ENCODE data around the gene RMDN2. TPM values are rescaled to one million over a fixed set of nuclear protein-coding genes. Genes with fewer than 3 reads are reported as not detected.

Gene RMDN2
- total RNA-seq (2014; rRNA removed; shearing (Covaris generic); ENCODE audit: low replicate concordance): 5.0 and 5.4 TPM in 2 replicates

GRCh38 chr2:37925063-37925897, at the start of gene RMDN2:
RMDN2 (plus strand) TSS chr2:37925287; CDS start chr2:37929278, 3,991 bp downstream.
- Histone ChIP-seq H3K4me3 (peak within 1 kb of the TSS; percentile 81), H3K36me3 (no peaks in the 10 kb centered on the region), H3K9me3 (no peaks in the 10 kb centered on the region), H3K27me3 (peaks cover 6% of the 10 kb centered on the region)
- peak; percentile 94 for DNase-seq

GRCh38 chr2:37875403-37875906, 49.6 kb upstream of the RMDN2 start:
- H3K36me3 ChIP-seq: no peaks in the 10 kb centered on the region
- H3K27me3 ChIP-seq: no peaks in the 10 kb centered on the region
- no peaks in the 10 kb centered on the region for H3K9me3 ChIP-seq
- no peak for DNase-seq
- no peak overlapping the region for H3K4me3 ChIP-seq

GRCh38 chr2:37876227-37876626, 48.9 kb upstream of the RMDN2 start:
- Histone ChIP-seq H3K4me3 (no peak overlapping the region), H3K36me3 (no peaks in the 10 kb centered on the region), H3K27me3 (no peaks in the 10 kb centered on the region), H3K9me3 (no peaks in the 10 kb centered on the region)
- DNase-seq: no peak

DNA sequence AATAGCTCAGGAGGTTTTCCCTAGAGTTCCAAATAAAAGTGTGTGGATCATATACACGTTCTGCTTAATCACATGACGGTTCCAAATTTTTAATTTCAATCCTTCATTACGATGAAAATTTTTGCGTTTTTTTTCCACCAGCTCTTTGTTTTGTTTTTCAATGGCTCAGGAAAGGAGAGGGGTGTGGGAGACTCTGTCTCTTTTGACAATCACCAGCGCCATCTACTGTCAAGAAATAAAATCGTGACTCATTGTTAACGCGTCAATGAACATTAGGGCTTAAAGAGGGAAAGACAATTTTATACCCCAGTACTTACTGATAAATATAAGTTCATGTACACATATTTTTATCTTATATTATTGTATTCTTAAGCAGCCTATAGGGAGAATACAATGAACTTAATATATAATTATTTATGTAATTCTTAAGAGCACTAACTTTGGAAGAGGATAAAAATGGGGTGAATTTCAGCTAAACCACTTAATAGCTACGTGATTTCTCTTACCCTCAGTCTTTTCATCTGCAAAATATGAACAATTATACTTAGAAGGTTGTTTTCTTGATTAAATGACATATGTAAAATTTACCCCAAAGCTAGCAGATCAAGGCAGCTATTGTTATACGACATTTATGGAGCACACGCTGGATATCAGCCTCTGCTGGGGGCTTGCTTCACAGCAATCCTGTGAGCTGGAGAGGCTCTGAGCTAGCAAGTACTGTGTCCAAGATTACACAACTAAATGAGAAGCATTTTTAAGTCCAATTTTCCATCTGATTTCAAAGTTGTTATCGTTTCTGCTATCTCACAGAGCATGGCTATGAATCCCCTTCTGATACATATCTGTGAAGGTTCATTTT, 47.4 kb upstream of the RMDN2 start:
- no peak for DNase-seq
- Histone ChIP-seq H3K27me3 (no peaks in the 10 kb centered on the region), H3K9me3 (no peaks in the 10 kb centered on the region), H3K36me3 (no peaks in the 10 kb centered on the region), H3K4me3 (no peak overlapping the region)

DNA sequence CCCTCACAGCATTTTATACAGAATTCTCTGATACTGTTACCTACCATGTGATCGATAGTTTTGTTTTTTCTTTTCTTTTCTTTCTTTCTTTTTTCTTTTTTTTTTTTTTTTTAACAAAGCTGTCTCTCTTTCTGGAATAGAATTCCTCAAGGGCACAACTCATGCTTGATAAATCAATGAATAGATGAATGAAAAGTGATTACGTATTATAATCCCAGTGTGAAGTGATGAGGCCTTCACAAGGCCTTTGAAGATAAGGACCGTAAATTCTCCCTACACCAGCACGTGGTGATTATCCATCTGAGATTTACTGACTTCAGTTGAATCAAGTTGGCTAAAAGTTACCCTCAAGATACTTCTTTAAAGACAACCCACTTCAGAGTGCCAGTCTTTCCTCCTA, 46.6 kb upstream of the RMDN2 start:
- Histone ChIP-seq H3K36me3 (no peaks in the 10 kb centered on the region), H3K27me3 (no peaks in the 10 kb centered on the region), H3K4me3 (no peak overlapping the region), H3K9me3 (no peaks in the 10 kb centered on the region)
- no peak for DNase-seq

DNA sequence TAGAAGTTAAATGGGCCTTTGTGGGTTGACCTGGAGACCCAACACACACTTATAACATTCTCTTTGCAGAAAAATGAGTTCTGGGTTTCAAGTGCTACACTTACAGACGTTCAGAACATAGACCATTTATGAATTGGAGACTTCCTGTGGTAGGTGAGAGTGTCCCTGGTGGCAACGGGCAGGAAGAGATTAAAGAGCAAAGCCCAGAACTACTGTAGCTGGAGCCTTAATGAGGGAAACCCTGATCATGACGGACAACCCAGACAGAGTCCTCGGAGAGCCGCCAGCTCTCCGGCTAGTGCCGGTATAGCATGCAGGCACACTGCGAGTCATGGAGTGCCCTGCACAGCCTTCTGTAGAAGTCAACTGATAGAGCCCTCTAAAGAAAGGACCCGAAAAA, 44.5 kb upstream of the RMDN2 start:
- Histone ChIP-seq H3K36me3 (no peaks in the 10 kb centered on the region), H3K27me3 (no peaks in the 10 kb centered on the region), H3K4me3 (no peak overlapping the region), H3K9me3 (no peaks in the 10 kb centered on the region)
- no peak for DNase-seq

DNA sequence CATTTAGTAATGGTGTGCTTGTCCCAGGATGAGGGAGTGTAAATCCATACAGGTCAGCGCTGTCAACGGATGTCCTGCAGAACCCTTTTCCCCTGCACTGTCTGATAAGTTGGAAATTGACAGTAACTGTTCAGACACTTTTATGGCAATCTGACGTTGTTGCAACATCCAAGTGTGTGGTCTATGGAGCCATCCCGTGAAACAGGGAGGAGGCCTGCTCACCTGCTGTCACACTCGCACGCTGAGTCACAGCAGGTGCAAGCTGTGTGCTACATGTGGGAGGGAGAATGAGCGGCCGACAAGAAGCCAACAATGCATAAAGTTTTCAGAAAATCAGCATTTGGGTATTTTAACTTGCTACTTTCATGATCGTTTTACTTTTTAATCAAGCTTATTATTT, 43.7 kb upstream of the RMDN2 start:
- Histone ChIP-seq H3K4me3 (no peak overlapping the region), H3K36me3 (no peaks in the 10 kb centered on the region), H3K9me3 (no peaks in the 10 kb centered on the region), H3K27me3 (no peaks in the 10 kb centered on the region)
- DNase-seq: no peak

DNA sequence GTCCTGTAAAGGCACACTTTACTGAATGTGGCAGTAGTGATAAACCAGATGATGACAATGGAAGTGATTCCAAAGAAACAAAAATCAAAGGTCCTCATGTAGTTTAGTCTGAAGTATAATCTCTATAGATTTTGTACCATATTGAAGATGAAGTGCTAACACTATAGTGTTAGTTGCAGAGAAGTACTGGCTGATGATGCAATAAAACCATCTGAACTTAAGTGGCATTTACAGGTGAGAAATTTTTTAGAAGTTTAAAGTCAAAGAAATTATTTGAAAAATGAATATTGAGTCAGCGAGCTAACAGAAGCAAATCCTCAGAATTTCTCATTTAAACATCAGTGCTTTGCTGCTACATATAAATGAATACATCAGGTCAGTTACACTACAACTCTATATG, 43.1 kb upstream of the RMDN2 start:
- no peak overlapping the region for H3K4me3 ChIP-seq
- no peaks in the 10 kb centered on the region for H3K27me3 ChIP-seq
- no peaks in the 10 kb centered on the region for H3K9me3 ChIP-seq
- no peaks in the 10 kb centered on the region for H3K36me3 ChIP-seq
- DNase-seq: no peak

DNA sequence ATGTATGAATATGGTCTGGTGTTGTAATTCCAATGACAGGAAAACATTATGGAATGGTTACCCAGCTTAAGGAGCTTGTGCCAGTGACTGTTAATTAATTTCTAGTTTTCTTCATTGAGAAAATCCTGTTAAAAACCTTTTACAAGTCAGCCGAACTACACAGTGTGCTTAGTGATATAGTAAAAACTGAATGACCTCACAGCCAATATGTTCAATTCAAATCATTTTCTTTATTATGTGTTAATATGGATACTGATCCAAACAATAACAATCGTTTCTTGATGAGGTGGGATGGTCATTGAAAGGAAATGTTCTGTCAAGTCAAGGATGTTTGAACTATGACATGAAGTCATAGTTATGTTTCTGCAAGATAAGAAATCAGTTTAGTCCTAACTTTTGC, 41.6 kb upstream of the RMDN2 start:
- Histone ChIP-seq H3K27me3 (no peaks in the 10 kb centered on the region), H3K36me3 (no peaks in the 10 kb centered on the region), H3K9me3 (no peaks in the 10 kb centered on the region), H3K4me3 (no peak overlapping the region)
- DNase-seq: no peak

- Histone ChIP-seq H3K27me3 (no peaks in the 10 kb centered on the region), H3K4me3 (no peak overlapping the region), H3K9me3 (no peaks in the 10 kb centered on the region), H3K36me3 (no peaks in the 10 kb centered on the region)
- no peak for DNase-seq
These were observed 39.6 kb upstream of the RMDN2 start for GRCh38 chr2:37885329-37885993.

- Histone ChIP-seq H3K36me3 (no peaks in the 10 kb centered on the region), H3K4me3 (no peak overlapping the region), H3K27me3 (no peaks in the 10 kb centered on the region), H3K9me3 (no peaks in the 10 kb centered on the region)
- peak; percentile 17 for DNase-seq
These were observed 38.3 kb upstream of the RMDN2 start for GRCh38 chr2:37886745-37887144.

DNA sequence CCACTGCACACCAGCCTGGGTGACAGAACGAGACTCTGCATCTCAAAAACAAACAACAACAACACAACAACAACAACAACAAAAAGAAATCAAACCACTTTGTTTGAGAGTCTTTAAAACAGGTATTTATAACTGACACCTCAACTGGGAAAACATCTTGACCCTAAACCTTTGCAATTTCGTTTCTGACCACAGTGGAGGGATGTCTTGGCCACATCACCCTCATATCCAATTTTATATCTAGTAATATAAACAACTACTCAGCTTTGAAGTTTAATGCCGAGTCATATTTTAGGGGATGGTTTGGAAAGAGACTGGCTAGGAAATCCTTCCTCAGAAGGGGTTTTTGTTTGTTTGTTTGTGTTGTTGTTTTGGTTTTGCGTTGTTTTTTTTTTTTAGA, 37.8 kb upstream of the RMDN2 start:
- H3K4me3 ChIP-seq: no peak overlapping the region
- H3K27me3 ChIP-seq: no peaks in the 10 kb centered on the region
- DNase-seq: no peak
- H3K9me3 ChIP-seq: no peaks in the 10 kb centered on the region
- H3K36me3 ChIP-seq: no peaks in the 10 kb centered on the region

DNA sequence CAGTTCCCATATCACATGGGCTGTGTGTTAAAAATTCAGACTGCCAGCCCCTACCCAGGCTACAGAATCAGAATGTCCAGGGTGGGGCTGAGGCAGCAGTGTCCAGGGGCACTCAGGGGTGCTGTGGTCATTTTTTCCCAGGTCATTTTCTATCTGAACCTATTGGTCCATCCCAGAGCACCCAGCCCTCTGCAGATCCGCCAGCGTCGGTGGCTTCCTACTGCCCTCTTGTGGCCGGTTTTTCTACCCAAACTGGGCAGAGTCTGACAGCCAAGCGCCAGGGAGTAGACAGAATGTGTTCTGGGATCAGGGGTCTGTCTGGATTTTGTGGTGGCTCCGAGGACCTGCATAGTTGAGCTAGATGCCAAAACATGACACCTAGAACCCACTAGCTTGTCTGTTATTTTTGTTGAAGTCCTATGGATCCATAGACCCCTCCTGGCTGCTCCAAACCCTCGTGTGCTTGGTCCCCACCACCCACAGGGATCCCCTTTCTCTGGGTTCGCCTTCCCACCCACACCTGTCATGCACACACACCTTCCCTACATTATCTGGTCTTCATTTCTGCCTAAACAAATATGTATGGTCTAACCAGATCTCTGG, 34.1 kb upstream of the RMDN2 start:
- peak; percentile 61 for DNase-seq
- H3K4me3 ChIP-seq: no peak overlapping the region
- no peaks in the 10 kb centered on the region for H3K27me3 ChIP-seq
- no peaks in the 10 kb centered on the region for H3K9me3 ChIP-seq
- no peaks in the 10 kb centered on the region for H3K36me3 ChIP-seq

- Histone ChIP-seq H3K36me3 (no peaks in the 10 kb centered on the region), H3K4me3 (no peak overlapping the region), H3K9me3 (no peaks in the 10 kb centered on the region), H3K27me3 (no peaks in the 10 kb centered on the region)
- DNase-seq: no peak
These were observed 33.1 kb upstream of the RMDN2 start for GRCh38 chr2:37891846-37892435.

- DNase-seq: no peak
- H3K36me3 ChIP-seq: no peaks in the 10 kb centered on the region
- no peaks in the 10 kb centered on the region for H3K27me3 ChIP-seq
- no peak overlapping the region for H3K4me3 ChIP-seq
- H3K9me3 ChIP-seq: no peaks in the 10 kb centered on the region
These were observed 32.5 kb upstream of the RMDN2 start for GRCh38 chr2:37892436-37893114.

DNA sequence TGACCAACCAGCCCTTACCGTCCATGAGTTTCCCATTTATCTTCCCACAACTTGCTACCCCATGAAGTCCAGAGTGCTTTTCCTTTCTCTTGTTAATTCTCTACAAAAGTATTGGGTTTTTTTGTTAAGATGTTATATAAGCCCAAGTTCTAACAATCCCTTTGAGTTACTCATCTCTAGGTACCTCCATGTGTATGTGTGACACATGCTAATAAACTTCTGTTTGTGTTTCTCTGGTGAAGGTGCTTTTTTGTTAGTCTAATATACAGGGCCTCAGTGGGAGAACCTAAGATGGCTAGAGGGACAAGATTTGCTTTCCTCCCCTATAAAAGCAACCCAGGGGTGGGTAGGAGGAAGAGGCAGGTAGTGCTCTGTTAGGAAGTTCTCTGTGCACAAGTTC, 31.8 kb upstream of the RMDN2 start:
- H3K27me3 ChIP-seq: no peaks in the 10 kb centered on the region
- no peak for DNase-seq
- H3K36me3 ChIP-seq: no peaks in the 10 kb centered on the region
- no peak overlapping the region for H3K4me3 ChIP-seq
- H3K9me3 ChIP-seq: no peaks in the 10 kb centered on the region
